SKM-1 (cell line): Measurements from ENCODE around the gene CEP97.
"Not testable (repeated sequence)": the region's sequence is repeated elsewhere in the genome, so short reads cannot be mapped to it uniquely, and the experiment has no call there.

Source experiments
- DNase-seq: peaks from one replicate; lab custom pipeline; 2025; ENCODE audit not compliant: unreplicated experiment; lab: John Stamatoyannopoulos, UW

CEP97 gene, protein sequence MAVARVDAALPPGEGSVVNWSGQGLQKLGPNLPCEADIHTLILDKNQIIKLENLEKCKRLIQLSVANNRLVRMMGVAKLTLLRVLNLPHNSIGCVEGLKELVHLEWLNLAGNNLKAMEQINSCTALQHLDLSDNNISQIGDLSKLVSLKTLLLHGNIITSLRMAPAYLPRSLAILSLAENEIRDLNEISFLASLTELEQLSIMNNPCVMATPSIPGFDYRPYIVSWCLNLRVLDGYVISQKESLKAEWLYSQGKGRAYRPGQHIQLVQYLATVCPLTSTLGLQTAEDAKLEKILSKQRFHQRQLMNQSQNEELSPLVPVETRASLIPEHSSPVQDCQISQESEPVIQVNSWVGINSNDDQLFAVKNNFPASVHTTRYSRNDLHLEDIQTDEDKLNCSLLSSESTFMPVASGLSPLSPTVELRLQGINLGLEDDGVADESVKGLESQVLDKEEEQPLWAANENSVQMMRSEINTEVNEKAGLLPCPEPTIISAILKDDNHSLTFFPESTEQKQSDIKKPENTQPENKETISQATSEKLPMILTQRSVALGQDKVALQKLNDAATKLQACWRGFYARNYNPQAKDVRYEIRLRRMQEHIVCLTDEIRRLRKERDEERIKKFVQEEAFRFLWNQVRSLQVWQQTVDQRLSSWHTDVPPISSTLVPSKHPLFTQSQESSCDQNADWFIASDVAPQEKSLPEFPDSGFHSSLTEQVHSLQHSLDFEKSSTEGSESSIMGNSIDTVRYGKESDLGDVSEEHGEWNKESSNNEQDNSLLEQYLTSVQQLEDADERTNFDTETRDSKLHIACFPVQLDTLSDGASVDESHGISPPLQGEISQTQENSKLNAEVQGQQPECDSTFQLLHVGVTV

DNA sequence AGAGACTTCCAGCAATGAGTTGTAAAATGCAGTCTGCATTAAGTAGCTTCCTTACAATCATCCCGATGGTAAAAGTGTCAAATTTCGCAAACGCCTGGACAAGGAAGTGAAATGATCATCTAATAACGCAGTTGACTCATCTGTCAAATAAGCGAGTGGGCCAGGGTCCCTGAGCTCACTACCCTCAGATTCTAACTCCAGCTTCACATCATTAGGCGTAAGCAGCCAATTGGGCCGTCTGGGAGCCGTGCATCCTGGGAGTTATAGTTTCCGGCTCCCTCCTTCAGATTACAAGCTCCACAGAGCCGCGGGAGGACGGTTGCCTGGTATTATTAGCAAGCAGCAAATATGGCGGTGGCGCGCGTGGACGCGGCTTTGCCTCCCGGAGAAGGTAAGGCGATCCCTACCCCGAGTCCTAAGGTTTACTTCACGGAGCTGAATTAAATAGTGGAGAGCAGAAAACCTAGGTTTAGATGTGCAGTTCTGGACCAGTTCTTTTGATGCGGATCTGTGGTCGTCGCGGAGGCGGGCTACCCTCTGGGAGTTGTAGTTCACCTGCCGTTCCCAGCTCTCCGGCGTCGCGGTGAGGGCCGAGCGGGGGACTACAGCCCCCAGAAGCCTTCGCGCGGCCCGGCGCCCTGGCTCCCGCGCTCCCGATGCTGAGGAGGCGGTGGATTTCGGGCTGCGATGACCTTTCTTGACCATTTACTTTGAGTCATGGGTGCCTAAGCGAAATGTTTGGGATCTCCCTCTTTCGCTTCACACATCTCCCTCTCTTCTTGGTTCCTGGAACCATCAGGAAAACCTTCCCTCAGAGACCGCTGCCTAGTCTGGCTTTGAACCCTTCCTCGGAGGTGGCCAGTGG lies at the start of gene CEP97:
CEP97 (plus strand) TSS at position 286 of the 865 bp plus-strand sequence; CDS start at position 349, 63 bp downstream.
- peak; percentile 89 for DNase-seq

DNA sequence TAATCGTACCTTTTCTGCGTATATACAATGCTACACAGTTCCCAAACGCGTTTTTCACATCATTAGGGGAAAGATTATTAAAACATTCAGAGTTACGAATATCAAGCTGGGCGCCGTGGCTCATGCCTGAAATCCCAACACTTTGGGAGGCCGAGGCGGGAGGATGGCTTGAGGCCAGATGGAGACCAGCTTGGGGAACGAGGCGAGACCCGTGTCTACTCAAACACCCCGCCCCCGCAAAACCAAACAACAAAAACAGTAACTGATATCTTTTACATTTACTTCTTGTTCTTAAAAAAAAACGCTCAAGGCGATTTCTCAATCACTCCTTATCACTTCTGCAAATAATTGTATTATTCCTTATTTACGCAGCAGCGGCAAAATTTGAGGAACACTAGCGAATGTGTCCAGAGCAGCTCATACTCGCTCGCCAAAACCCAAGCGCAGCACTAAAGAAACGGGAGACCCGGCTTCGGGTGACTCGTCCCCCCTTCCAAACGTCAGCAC lies 48.7 kb upstream of the CEP97 start:
- no peak for DNase-seq

DNA sequence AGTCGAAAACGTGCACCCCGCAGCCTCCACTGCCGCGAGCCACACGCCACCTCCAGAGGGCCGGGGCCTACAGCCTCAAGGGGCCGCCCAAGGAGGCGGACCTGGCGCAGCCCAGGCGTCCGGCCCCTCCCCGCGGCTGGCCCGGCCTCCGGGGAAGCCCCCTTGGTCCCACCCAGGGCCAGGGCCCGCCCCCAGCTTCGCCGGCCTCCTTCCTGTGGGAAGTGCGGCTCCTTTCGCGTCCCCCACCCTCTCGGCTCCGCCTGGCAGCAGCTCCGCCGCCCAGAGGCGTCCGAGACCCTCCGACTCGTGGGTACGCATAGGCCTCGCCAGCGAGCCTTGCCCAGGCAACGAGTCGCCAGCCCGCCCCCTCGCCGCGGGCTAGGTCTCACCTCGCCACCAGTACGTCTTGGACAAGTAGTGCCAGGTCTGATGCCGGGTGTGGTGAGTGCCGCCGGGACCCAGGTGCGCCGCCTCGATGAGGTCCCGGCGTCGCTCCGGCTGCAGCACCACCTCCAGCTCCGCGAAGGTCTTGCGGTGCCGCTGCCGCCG lies 48.1 kb upstream of the CEP97 start:
- DNase-seq, result no peak

DNA sequence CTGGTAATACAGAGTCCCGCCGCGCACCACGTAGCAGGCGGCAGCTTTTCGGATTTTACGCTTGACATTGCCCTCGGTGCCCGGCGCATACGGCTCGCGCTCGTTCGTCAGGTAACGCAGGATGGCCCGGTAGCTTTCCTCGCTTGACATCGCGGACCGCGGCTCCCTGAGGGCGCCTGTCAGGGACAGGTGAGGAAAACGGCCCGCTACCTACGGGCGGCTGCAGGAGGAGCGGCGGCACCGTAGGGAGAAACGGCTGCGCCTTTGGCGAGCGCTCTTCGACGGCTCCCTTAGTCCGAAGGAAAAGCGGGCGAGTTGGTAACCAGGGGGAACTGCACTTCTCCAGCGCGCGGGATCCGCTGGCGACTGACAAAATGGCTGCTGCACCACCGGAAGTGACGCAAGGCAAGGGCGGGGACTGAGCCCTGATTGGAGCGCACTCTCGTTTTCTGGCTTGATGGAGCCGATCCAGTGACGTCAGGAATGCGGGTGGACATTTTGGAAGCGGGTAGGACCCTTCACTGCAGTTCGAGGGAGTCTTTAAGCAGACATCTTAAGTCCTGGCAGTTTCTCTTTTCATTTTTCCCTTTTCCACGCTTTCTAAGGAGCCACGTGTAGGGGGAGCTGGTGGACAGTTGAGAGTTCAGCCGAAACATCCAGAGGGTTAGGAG lies 47.5 kb upstream of the CEP97 start, which contains the start of gene ZBTB11:
ZBTB11 (minus strand) TSS at position 368 of the 671 bp plus-strand sequence; CDS start at position 150, 218 bp downstream.
- DNase-seq, result no peak

DNA sequence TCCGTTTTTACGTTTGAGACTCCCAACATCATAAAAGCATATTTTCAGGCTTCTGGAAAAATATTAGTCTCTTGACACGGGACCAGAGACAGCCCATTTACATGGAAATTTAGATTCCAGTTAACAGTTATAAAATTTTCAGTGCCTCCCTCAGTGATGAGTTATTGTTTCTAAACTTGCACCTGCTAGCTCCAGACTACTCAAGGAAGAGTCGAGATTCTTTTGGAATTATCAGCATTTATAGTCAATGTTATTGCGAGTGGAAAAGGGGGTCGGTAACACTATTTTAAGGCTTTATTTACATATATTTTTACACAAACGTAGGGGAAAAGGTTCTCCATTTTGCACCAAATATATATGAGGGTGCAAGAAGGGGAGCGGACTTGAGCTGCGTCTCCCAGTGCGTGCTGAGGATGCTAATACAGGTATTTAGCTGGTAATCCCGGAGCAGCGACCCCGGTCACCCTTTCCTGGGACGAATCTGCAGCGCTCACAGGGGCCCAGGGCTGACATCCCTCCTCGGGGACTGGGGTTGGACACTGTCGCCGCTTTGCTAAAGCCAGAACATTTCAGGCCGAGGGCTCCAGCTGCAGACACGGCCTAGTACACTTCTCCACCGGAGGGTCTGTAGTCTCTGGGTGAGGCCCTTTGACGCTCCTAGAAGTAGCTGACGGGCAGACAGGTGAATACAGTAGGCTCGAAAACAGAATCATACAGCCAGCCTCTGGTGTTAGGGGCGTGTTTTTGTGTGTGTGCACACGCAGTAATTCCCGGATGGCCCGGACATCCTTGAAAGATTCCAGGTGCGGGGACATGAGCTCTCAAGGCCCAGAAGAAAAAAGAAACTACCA lies 46.8 kb upstream of the CEP97 start:
- no peak for DNase-seq

DNA sequence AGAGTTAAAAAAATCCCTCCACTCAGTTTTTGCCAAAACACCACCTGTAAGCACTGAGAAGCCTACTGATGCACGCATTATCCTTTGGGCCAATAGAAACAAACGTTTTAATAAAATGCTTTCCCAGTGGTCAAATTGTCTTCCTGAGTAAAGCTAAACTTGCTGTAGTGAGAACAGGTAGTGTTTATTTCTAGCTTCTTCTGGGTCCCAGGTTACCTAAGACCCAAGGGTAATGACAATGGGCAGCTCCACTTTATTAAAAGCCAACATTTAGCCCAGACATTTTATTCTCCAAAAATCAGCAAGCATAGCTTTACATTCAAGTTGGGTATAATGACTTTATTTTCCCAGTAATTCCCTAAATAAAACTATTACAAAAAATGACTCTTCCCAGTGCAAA lies 45.6 kb upstream of the CEP97 start:
- DNase-seq, result not testable (repeated sequence)

DNA sequence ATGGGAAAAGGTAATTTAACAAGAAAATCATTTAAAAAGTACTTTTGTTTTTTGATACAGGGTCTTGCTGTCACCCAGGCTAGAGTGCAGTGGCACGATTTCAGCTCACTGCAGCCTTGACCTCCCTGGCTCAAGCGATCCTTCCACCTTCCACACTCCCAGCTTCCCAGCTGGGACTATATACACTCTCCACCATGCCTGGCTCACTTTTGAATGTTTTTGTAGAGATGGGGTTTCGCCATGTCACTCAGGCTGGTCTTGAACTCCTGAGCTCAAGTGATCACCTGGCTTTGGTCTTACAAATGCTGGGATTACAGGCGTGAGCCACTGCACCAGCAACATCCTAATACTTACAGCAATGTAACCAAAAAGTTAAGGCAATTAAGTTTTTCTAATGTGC lies 43.9 kb upstream of the CEP97 start:
- no peak for DNase-seq

DNA sequence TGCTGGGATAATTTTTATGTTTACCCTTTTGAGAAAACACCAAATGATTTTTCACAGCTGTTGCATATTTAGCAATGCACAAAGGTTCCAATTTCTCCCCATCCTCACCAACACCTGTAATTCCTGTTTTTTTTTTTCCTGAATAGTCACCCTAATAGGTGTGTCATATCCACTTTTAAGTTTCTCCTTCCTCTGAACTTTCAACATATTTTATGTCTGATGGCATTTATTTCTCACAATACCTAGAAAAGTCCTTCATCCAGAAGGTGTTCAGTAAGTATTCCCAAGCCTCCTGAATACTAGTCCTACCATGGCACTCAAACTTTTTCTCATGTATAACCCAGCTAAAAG lies 39.4 kb upstream of the CEP97 start:
- DNase-seq, result no peak

DNA sequence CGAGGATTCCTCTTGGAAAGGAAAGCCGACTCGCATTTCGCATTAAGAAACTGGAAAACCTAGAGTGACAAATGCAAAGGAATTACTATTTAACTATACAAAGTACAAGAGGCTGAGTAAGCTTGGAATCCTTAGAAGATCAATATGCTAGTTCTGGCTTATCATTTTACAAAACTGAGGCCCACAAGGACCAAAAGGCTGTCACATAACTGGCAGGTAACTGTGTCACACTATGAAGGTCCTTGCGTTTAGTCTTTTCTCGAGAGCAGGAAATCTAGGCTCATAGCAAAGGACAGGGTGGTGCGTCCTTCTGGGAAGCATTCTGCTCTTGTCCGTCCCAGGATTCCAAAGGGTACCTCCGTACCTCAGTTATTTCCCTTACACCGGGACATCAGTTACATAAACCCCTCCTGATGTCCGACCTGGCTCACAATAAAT lies 38.5 kb upstream of the CEP97 start:
- no peak for DNase-seq

DNA sequence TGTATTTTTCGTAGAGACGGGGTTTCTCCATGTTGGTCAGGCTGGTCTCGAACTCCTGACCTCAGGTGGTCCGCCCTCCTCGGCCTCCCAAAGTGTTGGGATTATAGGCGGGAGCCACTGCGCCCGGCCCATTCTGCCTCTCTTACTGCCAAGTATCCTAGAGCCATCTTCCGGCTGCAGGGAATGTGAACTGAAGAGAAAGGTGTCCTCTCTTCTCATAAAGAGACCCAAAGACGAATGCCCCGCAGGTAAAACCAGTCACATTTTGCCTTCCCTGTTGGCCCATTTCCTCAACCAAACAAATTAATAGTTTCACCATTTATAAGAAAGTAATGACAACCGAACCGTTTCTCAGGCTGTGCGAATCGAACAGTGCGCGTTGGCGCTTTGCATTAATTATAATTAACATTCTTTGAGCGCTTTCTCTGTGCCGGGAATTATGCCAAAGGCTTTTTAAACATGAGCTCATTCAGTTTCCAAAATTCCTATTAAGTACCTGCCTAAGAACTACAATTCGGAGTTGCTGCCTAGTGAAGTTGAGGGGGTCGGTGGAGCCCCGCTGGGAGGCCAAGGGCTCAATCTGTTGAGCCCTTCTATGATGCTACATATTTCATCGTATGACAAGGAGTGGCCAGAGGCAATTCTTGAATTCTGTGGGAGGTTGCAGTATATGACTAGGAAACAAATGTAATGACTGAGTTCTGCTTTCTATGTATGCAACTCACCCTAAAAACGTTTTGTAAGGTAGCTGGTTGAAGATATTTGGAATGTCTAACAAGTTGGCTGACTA lies 37.1 kb upstream of the CEP97 start:
- DNase-seq, result no peak

DNA sequence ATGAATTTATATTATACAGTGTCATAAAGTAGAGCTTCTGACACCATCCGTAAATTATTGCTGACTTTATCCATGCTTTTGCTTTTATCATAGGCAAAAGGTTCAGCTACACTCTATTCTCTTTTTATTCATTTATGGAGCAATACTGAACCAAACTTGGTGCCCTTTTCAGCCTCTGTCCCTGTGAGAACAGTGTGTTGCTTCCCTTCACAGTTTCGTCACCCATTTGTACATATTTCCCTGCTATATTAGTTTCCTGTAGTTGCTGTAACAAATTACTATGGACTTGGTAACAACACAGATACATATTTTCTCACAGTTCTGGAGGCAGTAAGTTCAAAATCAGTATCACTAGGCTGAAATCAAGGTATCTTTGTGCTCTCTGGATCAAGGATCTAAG lies 35.1 kb upstream of the CEP97 start:
- no peak for DNase-seq

DNA sequence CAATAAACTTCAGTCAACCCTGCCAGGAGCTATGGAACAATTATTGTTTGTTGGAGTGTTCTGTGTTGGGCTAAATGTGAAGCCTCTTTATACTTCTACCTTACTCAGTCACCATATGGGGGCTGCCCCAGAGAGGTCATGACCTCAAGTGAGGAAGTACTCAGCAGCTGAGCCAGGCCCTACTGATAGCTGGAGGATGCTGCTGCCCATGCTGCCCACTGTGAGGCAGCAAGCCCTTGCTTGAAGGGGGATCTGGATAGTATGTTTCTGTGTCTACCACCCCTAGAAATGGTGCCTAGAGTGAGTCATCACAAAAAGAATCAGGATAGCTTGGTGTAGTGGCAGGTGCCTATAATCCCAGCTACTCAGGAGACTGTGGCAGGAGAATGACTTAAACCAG lies 33.4 kb upstream of the CEP97 start:
- DNase-seq, result no peak

DNA sequence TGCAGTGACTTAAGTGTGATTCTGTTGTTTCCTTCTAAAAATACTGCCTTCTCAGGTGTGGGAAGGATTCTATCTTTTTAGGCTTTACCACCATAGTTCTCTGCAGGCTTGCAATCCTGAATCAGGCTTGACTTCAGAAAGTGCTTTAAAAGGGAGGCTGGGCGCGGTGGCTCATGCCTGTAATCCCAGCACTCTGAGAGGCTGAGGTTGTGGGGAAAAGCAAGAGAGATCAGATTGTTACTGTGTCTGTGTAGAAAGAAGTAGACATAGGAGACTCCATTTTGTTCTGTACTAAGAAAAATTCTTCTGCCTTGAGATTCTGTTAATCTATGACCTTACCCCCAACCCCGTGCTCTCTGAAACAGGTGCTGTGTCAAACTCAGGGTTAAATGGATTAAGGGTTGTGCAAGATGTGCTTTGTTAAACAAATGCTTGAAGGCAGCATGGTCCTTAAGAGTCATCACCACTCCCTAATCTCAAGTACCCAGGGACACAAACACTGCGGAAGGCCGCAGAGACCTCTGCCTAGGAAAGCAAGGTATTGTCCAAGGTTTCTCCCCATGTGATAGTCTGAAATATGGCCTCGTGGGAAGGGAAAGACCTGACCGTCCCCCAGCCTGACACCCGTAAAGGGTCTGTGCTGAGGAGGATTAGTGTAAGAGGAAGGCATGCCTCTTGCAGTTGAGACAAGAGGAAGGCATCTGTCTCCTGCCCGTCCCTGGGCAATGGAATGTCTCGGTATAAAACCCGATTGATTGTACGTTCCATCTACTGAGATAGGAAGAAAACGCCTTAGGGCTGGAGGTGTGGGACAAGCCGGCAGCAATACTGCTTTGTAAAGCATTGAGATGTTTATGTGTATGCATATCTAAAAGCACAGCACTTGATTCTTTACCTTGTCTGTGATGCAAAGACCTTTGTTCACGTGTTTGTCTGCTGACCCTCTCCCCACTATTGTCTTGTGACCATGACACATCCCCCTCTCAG lies 32.4 kb upstream of the CEP97 start:
- DNase-seq, result not testable (repeated sequence)

DNA sequence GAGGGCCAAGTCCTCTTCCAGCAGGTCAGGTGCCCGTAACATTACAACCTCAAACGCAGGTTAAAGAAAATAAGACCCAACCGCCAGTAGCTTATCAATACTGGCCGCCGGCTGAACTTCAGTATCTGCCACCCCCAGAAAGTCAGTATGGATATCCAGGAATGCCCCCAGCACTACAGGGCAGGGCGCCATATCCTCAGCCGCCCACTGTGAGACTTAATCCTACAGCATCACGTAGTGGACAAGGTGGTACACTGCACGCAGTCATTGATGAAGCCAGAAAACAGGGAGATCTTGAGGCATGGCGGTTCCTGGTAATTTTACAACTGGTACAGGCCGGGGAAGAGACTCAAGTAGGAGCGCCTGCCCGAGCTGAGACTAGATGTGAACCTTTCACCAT lies 30.9 kb upstream of the CEP97 start:
- not testable (repeated sequence) for DNase-seq

DNA sequence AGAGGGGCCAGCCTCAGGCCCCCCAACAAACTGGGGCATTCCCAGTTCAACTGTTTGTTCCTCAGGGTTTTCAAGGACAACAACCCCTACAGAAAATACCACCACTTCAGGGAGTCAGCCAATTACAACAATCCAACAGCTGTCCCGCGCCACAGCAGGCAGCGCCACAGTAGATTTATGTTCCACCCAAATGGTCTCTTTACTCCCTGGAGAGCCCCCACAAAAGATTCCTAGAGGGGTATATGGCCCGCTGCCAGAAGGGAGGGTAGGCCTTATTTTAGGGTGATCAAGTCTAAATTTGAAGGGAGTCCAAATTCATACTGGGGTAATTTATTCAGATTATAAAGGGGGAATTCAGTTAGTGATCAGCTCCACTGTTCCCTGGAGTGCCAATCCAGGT lies 29.6 kb upstream of the CEP97 start:
- DNase-seq, result not testable (repeated sequence)

DNA sequence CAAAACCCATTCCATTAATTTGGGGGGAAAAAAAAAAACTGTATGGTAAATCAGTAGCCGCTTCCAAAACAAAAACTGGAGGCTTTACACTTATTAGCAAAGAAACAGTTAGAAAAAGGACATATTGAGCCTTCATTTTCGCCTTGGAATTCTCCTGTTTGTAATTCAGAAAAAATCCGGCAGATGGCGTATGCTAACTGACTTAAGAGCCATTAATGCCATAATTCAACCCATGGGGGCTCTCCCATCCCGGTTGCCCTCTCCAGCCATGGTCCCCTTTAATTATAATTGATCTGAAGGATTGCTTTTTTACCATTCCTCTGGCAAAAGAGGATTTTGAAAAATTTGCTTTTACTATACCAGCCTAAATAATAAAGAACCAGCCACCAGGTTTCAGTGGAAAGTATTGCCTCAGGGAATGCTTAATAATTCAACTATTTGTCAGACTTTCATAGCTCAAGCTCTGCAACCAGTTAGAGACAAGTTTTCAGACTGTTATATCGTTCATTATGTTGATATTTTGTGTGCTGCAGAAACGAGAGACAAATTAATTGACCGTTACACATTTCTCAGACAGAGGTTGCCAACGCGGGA lies 28.5 kb upstream of the CEP97 start:
- DNase-seq, result no peak
